ENCODE measurements around the gene MYCN. TPM values are rescaled to one million over a fixed set of nuclear protein-coding genes. Genes with fewer than 3 reads are reported as not detected.

The MYCN gene
- total and polyA plus RNA-seq, 2 experiments from 2014 or later: 8.9 to 16.7 TPM

DNA sequence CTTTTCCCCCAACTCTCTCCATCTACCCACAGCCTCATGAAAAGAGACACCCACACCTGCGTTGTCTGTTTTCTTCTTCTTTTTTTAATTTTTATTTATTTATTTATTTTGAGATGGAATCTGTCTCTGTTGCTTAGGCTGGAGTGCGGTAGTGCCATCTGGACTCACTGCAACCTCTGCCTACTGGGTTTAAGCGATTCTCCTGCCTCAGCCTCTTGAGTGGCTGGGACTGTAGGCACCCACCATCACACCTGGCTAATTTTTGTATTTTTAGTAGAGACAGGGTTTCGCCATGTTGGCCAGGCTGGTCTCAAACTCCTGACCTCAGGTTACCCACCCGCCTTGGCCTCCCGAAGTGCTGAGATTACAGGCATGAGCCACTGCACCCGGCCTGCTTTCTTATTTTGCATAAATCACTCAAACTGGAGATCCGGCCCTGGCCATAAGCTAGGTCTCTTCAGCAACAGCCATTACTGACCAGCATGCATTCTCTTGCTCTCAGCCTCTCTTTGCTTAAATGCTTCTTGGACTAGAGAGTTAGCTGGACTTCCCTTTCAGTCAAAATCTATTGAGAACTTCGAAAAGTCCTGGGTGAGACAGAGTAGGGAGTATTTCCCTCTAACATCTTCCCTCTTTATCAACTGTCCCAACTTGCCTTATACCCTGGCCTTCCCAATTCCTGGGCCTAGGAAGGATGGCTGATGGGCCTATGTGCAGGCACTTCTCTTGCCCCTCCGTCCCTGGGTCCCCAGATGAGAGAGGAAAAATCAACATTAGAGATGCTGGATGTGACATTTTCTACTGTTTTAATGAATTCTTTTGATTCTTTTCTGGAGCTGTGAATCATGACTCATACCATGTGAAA is 27.3 kb downstream of the MYCN start:
- no peaks in the 10 kb centered on the region for H3K9me2 ChIP-seq (replicated peaks; ENCODE audit: insufficient read depth)
- no peaks in the 10 kb centered on the region for H3K27me3 ChIP-seq
- WGBS (ENCODE audit: low lambda C conversion rate, missing lambda C conversion rate): 82% methylated on average over 10 of the region's 10 CpGs
- TF ChIP-seq EZH2phosphoT487 (IDR thresholded peaks at IDR 0.05; ENCODE audit: low read depth, severe bottlenecking, unreplicated experiment) (no peak), EZH2 (IDR thresholded peaks at IDR 0.05; ENCODE audit: borderline replicate concordance) (no peak)
- TF ChIP-seq, protein P1, sequence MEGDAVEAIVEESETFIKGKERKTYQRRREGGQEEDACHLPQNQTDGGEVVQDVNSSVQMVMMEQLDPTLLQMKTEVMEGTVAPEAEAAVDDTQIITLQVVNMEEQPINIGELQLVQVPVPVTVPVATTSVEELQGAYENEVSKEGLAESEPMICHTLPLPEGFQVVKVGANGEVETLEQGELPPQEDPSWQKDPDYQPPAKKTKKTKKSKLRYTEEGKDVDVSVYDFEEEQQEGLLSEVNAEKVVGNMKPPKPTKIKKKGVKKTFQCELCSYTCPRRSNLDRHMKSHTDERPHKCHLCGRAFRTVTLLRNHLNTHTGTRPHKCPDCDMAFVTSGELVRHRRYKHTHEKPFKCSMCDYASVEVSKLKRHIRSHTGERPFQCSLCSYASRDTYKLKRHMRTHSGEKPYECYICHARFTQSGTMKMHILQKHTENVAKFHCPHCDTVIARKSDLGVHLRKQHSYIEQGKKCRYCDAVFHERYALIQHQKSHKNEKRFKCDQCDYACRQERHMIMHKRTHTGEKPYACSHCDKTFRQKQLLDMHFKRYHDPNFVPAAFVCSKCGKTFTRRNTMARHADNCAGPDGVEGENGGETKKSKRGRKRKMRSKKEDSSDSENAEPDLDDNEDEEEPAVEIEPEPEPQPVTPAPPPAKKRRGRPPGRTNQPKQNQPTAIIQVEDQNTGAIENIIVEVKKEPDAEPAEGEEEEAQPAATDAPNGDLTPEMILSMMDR (IDR thresholded peaks at IDR 0.05; ENCODE audit: poor library complexity): no peak
- no peak overlapping the region for H3K4me2 ChIP-seq
- no peaks in the 10 kb centered on the region for H3K9me3 ChIP-seq (ENCODE audit: low read depth)
- no peaks in the 10 kb centered on the region for H3K36me3 ChIP-seq (replicated peaks; ENCODE audit: insufficient read depth, low read depth)
- no peaks in the 10 kb centered on the region for H3K4me1 ChIP-seq (ENCODE audit: insufficient read depth)
- H4K20me1 ChIP-seq (ENCODE audit: insufficient read depth, poor library complexity, severe bottlenecking): no peaks in the 10 kb centered on the region
- H3K27ac ChIP-seq: no peak overlapping the region
- DNase-seq (ENCODE audit: low spot score): no peak
- no peak overlapping the region for H2AFZ ChIP-seq
- H3K79me2 ChIP-seq: no peaks in the 10 kb centered on the region
- no peak overlapping the region for H3K4me3 ChIP-seq

GRCh38 chr2:15968280-15969178 is 28.2 kb downstream of the MYCN start:
- Histone ChIP-seq H3K4me3 (no peak overlapping the region), H3K79me2 (no peaks in the 10 kb centered on the region), H3K4me2 (no peak overlapping the region), H3K27ac (no peak overlapping the region), H3K4me1 (ENCODE audit: insufficient read depth) (no peaks in the 10 kb centered on the region), H3K9me3 (ENCODE audit: low read depth) (no peaks in the 10 kb centered on the region), H3K27me3 (no peaks in the 10 kb centered on the region), H3K36me3 (replicated peaks; ENCODE audit: insufficient read depth, low read depth) (no peaks in the 10 kb centered on the region), H2AFZ (no peak overlapping the region), H3K9me2 (replicated peaks; ENCODE audit: insufficient read depth) (no peaks in the 10 kb centered on the region), H4K20me1 (ENCODE audit: insufficient read depth, poor library complexity, severe bottlenecking) (no peaks in the 10 kb centered on the region)
- WGBS (ENCODE audit: low lambda C conversion rate, missing lambda C conversion rate): 89% methylated on average over 7 of the region's 7 CpGs
- no peak for TF ChIP-seq EZH2phosphoT487 (IDR thresholded peaks at IDR 0.05; ENCODE audit: low read depth, severe bottlenecking, unreplicated experiment)
- TF ChIP-seq, protein P1 (IDR thresholded peaks at IDR 0.05; ENCODE audit: poor library complexity): no peak
- TF ChIP-seq EZH2 (IDR thresholded peaks at IDR 0.05; ENCODE audit: borderline replicate concordance): no peak
- DNase-seq (ENCODE audit: low spot score): no peak

DNA sequence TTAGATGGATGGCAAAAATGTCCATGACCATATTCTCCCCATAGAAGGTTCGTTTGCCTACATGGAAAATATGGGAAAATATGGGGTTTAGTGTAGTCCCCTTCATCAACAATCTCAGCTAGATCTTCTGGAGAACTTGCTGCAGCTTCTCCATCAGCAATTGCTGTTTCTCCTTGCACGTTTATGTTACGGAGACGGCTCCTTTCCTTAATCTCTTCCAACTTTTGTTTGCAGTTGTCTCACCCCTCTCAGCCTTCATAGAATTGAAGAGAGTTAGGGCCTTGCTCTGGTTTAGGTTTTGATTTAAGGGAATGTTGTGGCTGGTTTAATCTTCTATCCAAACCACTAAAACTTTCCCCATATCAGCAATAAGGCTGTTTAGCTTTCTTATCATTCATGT is 28.9 kb downstream of the MYCN start:
- no peak overlapping the region for H3K4me3 ChIP-seq
- H3K27ac ChIP-seq: no peak overlapping the region
- H3K27me3 ChIP-seq: no peaks in the 10 kb centered on the region
- H3K4me2 ChIP-seq: no peak overlapping the region
- no peaks in the 10 kb centered on the region for H3K79me2 ChIP-seq
- H3K9me2 ChIP-seq (replicated peaks; ENCODE audit: insufficient read depth): no peaks in the 10 kb centered on the region
- 82% methylated on average over 4 of the region's 4 CpGs for WGBS (ENCODE audit: low lambda C conversion rate, missing lambda C conversion rate)
- no peak for DNase-seq (ENCODE audit: low spot score)
- H3K36me3 ChIP-seq (replicated peaks; ENCODE audit: insufficient read depth, low read depth): no peaks in the 10 kb centered on the region
- no peak overlapping the region for H2AFZ ChIP-seq
- no peaks in the 10 kb centered on the region for H3K4me1 ChIP-seq (ENCODE audit: insufficient read depth)
- no peaks in the 10 kb centered on the region for H4K20me1 ChIP-seq (ENCODE audit: insufficient read depth, poor library complexity, severe bottlenecking)
- no peak for TF ChIP-seq EZH2phosphoT487 (IDR thresholded peaks at IDR 0.05; ENCODE audit: low read depth, severe bottlenecking, unreplicated experiment)
- TF ChIP-seq, protein P1 (IDR thresholded peaks at IDR 0.05; ENCODE audit: poor library complexity): no peak
- H3K9me3 ChIP-seq (ENCODE audit: low read depth): no peaks in the 10 kb centered on the region
